GM19438 (cell line): Measurements from ENCODE around the gene ABHD8.

Experiments
- ATAC-seq: cut with Tn5 transposase; IDR thresholded peaks from one replicate; pipeline ENCODE4 v1.9.1; 2021; ENCODE audit warnings: low read depth; ENCODE audit not compliant: unreplicated experiment

ABHD8 gene

GRCh38 chr19:17243830-17244617, 59.2 kb downstream of the ABHD8 start:
- no peak for ATAC-seq

GRCh38 chr19:17243211-17243829, 59.9 kb downstream of the ABHD8 start:
- ATAC-seq: no peak

DNA sequence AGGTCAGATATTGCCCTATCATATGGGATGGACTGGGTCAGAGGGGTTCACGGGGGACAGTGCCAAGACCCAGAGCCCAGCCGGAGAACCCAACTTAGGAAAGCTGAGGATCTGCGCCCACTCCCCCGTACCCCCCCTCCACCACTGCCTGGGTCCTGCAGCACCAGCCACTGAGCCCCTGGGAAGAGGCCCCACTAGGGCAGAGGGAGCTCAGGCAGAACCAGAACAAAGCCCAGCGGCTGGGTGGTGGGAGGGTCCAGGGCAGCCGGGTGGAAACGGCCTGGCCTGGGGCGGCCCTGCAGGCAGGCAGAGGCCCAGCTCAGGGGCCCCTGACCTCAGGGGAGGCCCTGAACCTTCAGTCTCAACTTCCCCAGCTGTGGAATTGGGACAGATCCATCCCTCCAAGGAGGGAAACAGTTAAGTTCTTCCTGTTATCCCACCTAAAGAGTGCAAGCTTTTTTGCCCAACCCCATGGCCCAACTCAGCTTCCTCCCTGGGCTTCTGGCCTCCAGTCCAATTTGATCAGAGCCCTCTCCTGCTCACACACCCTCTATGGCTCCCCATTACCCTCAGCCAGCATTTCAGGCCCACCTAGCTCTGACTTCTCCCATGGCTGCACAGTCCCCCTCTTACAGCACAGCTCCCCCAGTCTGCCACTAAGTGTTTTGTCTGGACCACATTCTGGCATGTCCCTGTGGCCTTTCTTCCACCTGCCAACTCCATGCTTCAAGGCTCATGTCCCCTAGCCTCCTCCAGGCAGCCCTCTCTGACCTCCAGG, 60.6 kb downstream of the ABHD8 start:
- ATAC-seq: no peak
